ENCODE results near the gene FHAD1. TPM values are rescaled to one million over a fixed set of nuclear protein-coding genes. Genes with fewer than 3 reads are reported as not detected.

The FHAD1 gene
- total and polyA plus RNA-seq, 2 of the 13 experiments (the other 11 are each of a cell fraction or from before 2014, with no cell fraction given): not detected

DNA sequence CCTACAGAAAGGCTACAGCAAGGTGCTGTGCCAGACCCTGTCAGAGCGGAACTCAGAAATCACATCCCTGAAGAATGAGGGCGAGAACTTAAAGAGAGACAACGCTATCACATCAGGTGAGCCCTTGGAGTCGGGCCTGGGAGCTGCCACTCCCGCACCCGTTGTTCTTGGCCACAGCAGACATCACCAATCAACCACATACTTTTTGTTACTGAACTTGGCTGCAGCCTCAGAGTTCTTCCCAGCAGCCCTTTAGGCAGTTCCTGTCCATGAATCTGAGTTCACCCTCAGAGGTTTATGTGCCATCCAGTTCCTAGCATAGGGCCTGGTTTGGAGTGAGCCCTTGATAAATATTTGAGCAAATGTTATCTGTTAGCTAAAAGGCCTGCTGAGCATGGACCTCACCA is 61.6 kb downstream of the FHAD1 start:
- no TSS peak for BruUV-seq (replicated peaks)
- ChIA-PET POLR2A (no interaction called here), CTCF (ENCODE audit: low intra/inter-chr PET ratio, low total read pairs) (no interaction called here)
- no peak overlapping the region for H3K27ac ChIP-seq (ENCODE audit: extremely low read length, insufficient read depth, low read length)
- peak; percentile 30; the same call in 2 of the 3 replicates for ATAC-seq
- no peak overlapping the region for H3K4me2 ChIP-seq (ENCODE audit: low read depth, low read length)
- peaks cover 4 to 17% of the 10 kb centered on the region in 2 experiments; a peak in 3 of 5 replicates for H3K27me3 ChIP-seq (ENCODE audit: control insufficient read depth in 1 of 2, insufficient read depth in 2 of 2, low read length in 2 of 2)
- no peak for DNase-seq (ENCODE audit: low spot score)
- no peak overlapping the region for H3K4me3 ChIP-seq (replicated peaks in 1 of 3; ENCODE audit: insufficient read depth in 1 of 3, low read depth in 2 of 3, low read length in 3 of 3)
- intact Hi-C loops (cut with micrococcal nuclease; ENCODE audit: unreplicated experiment): no loop called here
- no peaks in the 10 kb centered on the region for H3K36me3 ChIP-seq (replicated peaks in 1 of 2; ENCODE audit: control insufficient read depth in 1 of 2, insufficient read depth in 2 of 2, low read length in 2 of 2)
- no peak overlapping the region for H2AFZ ChIP-seq (ENCODE audit: low read length)
- H3K4me1 ChIP-seq (ENCODE audit: insufficient read depth, low read length): peaks cover 15% of the 10 kb centered on the region
- H3K9me3 ChIP-seq (ENCODE audit: low read length): no peaks in the 10 kb centered on the region
- in situ Hi-C loops (cut with HindIII; ENCODE audit: extremely low pct_ligation_motif_present, low pct_unique_long_range_greater_than_20kb): loop anchor here (10.0 kb wide), 1 partner anchor 184 kb away; no protein-coding TSS in a partner anchor
- TF ChIP-seq XBP1 (CRISPR knock-in tag; IDR thresholded peaks at IDR 0.05): no peak
- TF ChIP-seq ZFX (CRISPR knock-in tag; IDR thresholded peaks at IDR 0.05; ENCODE audit: low read depth): peak; percentile 19; the same call in 1 of the 2 replicates
- TF ChIP-seq, protein P1, sequence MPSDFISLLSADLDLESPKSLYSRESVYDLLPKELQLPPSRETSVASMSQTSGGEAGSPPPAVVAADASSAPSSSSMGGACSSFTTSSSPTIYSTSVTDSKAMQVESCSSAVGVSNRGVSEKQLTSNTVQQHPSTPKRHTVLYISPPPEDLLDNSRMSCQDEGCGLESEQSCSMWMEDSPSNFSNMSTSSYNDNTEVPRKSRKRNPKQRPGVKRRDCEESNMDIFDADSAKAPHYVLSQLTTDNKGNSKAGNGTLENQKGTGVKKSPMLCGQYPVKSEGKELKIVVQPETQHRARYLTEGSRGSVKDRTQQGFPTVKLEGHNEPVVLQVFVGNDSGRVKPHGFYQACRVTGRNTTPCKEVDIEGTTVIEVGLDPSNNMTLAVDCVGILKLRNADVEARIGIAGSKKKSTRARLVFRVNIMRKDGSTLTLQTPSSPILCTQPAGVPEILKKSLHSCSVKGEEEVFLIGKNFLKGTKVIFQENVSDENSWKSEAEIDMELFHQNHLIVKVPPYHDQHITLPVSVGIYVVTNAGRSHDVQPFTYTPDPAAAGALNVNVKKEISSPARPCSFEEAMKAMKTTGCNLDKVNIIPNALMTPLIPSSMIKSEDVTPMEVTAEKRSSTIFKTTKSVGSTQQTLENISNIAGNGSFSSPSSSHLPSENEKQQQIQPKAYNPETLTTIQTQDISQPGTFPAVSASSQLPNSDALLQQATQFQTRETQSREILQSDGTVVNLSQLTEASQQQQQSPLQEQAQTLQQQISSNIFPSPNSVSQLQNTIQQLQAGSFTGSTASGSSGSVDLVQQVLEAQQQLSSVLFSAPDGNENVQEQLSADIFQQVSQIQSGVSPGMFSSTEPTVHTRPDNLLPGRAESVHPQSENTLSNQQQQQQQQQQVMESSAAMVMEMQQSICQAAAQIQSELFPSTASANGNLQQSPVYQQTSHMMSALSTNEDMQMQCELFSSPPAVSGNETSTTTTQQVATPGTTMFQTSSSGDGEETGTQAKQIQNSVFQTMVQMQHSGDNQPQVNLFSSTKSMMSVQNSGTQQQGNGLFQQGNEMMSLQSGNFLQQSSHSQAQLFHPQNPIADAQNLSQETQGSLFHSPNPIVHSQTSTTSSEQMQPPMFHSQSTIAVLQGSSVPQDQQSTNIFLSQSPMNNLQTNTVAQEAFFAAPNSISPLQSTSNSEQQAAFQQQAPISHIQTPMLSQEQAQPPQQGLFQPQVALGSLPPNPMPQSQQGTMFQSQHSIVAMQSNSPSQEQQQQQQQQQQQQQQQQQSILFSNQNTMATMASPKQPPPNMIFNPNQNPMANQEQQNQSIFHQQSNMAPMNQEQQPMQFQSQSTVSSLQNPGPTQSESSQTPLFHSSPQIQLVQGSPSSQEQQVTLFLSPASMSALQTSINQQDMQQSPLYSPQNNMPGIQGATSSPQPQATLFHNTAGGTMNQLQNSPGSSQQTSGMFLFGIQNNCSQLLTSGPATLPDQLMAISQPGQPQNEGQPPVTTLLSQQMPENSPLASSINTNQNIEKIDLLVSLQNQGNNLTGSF (CRISPR knock-in tag; IDR thresholded peaks at IDR 0.05): no peak
- TF ChIP-seq BCL6 (CRISPR knock-in tag; IDR thresholded peaks at IDR 0.05): no peak
- no peak for TF ChIP-seq SYNCRIP (IDR thresholded peaks at IDR 0.05; ENCODE audit: insufficient read depth, low read depth, low read length)
- no peak overlapping the region for H3K9ac ChIP-seq (ENCODE audit: insufficient read depth, low read depth, low read length)
- WGBS (ENCODE audit: low lambda C conversion rate): 68% methylated on average over 6 of the region's 6 CpGs
- FAIRE-seq: no peak
- no peaks in the 10 kb centered on the region for H3K79me2 ChIP-seq (ENCODE audit: insufficient read depth, low read length)
- no peaks in the 10 kb centered on the region for H4K20me1 ChIP-seq (ENCODE audit: insufficient read depth, low read length)

All from HepG2 (cell line).